ENCODE measurements around the gene RETSAT.
"Not testable (repeated sequence)": the region's sequence is repeated elsewhere in the genome, so short reads cannot be mapped to it uniquely, and the experiment has no call there.

The RETSAT gene

GRCh38 chr2:85355073-85355410 is 714 bp upstream of the RETSAT start:
- no peaks in the 10 kb centered on the region for H3K27me3 ChIP-seq (ENCODE audit: insufficient read depth, low read length)
- H3K9me3 ChIP-seq (ENCODE audit: insufficient read depth, low read depth, low read length): no peaks in the 10 kb centered on the region
- H3K4me1 ChIP-seq (ENCODE audit: insufficient read depth, low read length): peaks cover 8% of the 10 kb centered on the region; the same call in 1 of the 2 replicates
- 22% methylated on average over 10 of the region's 10 CpGs for WGBS
- H3K36me3 ChIP-seq (ENCODE audit: insufficient read depth, low read length): peaks cover 28% of the 10 kb centered on the region
- peak overlapping the region; percentile 79 for H3K9ac ChIP-seq (ENCODE audit: low read depth, low read length)
- H3K4me3 ChIP-seq (ENCODE audit: low read length): peak overlapping the region; percentile 92
- H3K27ac ChIP-seq (ENCODE audit: low read depth, low read length): no peak overlapping the region

DNA sequence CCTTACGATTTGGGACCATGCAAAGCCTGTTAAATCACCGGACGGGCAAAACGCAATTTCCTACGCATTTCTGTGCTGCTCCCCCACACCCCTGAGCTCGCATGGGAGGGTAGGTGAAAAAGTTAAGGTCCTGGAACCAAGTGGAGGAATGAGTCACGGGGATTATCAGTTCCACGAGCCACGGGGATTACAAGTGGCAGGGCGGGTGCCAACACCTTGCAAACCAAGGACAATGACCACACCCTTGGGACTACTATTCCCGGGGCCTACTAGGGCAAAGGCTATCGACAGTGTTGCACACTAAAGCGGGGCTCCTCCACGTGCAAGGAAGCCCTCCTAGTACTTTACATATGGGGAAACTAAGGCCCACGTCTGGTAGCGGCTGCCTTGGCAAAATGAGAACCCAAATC is 447 bp downstream of the RETSAT start:
- peak overlapping the region; percentile 92 for H3K4me3 ChIP-seq (ENCODE audit: low read length)
- 65% methylated on average over 16 of the region's 16 CpGs for WGBS

DNA sequence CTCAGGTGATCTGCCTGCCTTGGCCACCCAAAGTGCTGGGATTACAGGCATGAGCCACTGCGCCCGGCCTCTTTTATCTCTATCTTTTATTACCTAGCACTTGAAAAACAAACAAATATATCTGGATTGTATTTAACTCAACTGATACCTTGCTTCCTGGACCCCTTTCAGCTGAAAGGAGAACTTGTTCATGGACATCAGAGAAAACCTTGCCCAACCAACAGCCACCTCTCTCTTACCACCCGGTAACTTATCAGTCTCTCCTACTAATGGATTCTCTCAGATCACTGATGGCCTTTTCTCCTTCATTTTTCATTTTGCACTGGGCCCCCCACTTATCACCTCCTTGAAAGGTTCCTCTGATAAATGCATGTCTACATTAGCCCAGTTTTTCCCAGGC is 6.7 kb downstream of the RETSAT start:
- H3K4me1 ChIP-seq (ENCODE audit: insufficient read depth, low read length): no peaks in the 10 kb centered on the region
- H3K4me3 ChIP-seq (ENCODE audit: low read length): no peak overlapping the region
- H3K9me3 ChIP-seq (ENCODE audit: insufficient read depth, low read depth, low read length): no peaks in the 10 kb centered on the region
- H3K36me3 ChIP-seq (ENCODE audit: insufficient read depth, low read length): peaks cover 23% of the 10 kb centered on the region
- no peaks in the 10 kb centered on the region for H3K27me3 ChIP-seq (ENCODE audit: insufficient read depth, low read length)
- 96% methylated on average over 3 of the region's 3 CpGs for WGBS
- H3K9ac ChIP-seq (ENCODE audit: low read depth, low read length): no peak overlapping the region
- no peak overlapping the region for H3K27ac ChIP-seq (ENCODE audit: low read depth, low read length)

More for the DNA sequence above, 447 bp downstream of the RETSAT start:
- no peak overlapping the region for H3K27ac ChIP-seq (ENCODE audit: low read depth, low read length)
- H3K27me3 ChIP-seq (ENCODE audit: insufficient read depth, low read length): no peaks in the 10 kb centered on the region
- peaks cover 8% of the 10 kb centered on the region; the same call in 1 of the 2 replicates for H3K4me1 ChIP-seq (ENCODE audit: insufficient read depth, low read length)
- H3K9me3 ChIP-seq (ENCODE audit: insufficient read depth, low read depth, low read length): no peaks in the 10 kb centered on the region
- H3K36me3 ChIP-seq (ENCODE audit: insufficient read depth, low read length): peaks cover 37% of the 10 kb centered on the region
- peak overlapping the region; percentile 71 for H3K9ac ChIP-seq (ENCODE audit: low read depth, low read length)

DNA sequence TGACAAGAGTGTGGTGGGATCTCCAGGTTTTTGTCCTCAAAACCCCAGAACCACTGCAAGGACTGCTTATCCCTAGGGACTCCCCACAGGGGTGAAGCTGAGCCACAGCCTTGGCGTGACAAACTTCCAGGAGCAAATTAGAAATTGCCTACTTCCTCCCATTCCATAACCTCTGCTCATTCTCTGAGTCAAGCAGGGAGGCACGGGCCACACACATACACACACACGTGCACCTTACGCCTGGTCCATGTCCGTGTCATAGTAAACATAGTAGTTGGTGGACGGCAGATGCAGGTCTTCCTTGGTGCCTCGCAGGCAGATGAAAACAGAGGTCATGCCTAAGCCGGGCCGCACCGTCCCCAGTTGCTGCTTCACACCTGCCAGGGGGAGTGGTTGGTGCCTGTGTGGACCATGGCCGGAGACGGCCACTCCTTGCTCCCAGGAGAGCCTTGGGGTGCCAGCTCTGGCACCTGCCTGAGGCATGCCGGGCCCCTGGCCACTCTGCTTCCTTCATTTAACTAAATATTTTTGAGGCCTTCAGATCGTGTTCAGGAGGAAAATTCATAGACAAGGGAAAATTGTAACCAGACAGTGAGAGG is 9.9 kb downstream of the RETSAT start:
- peaks cover 6% of the 10 kb centered on the region; the same call in 1 of the 2 replicates for H3K4me1 ChIP-seq (ENCODE audit: insufficient read depth, low read length)
- no peaks in the 10 kb centered on the region for H3K27me3 ChIP-seq (ENCODE audit: insufficient read depth, low read length)
- WGBS: 95% methylated on average over 14 of the region's 14 CpGs
- H3K9ac ChIP-seq (ENCODE audit: low read depth, low read length): no peak overlapping the region
- no peak overlapping the region for H3K27ac ChIP-seq (ENCODE audit: low read depth, low read length)
- H3K36me3 ChIP-seq (ENCODE audit: insufficient read depth, low read length): peaks cover 9% of the 10 kb centered on the region
- no peak overlapping the region for H3K4me3 ChIP-seq (ENCODE audit: low read length)
- no peaks in the 10 kb centered on the region for H3K9me3 ChIP-seq (ENCODE audit: insufficient read depth, low read depth, low read length)

- H3K36me3 ChIP-seq (ENCODE audit: insufficient read depth, low read length); H3K27me3 ChIP-seq (ENCODE audit: insufficient read depth, low read length); H3K9ac ChIP-seq (ENCODE audit: low read depth, low read length); H3K27ac ChIP-seq (ENCODE audit: low read depth, low read length); H3K4me3 ChIP-seq (ENCODE audit: low read length); H3K4me1 ChIP-seq (ENCODE audit: insufficient read depth, low read length); H3K9me3 ChIP-seq (ENCODE audit: insufficient read depth, low read depth, low read length): not testable (repeated sequence)
- 88% methylated on average over 10 of the region's 10 CpGs for WGBS
Measured at GRCh38 chr2:85343207-85343895, 11.0 kb downstream of the RETSAT start.

GRCh38 chr2:85342156-85342555 is 12.2 kb downstream of the RETSAT start:
- WGBS: 79% methylated on average over 3 of the region's 3 CpGs
- peaks cover 3% of the 10 kb centered on the region; the same call in 1 of the 2 replicates for H3K36me3 ChIP-seq (ENCODE audit: insufficient read depth, low read length)
- no peak overlapping the region for H3K4me3 ChIP-seq (ENCODE audit: low read length)
- H3K4me1 ChIP-seq (ENCODE audit: insufficient read depth, low read length): peaks cover 6% of the 10 kb centered on the region; the same call in 1 of the 2 replicates
- no peaks in the 10 kb centered on the region for H3K27me3 ChIP-seq (ENCODE audit: insufficient read depth, low read length)
- no peak overlapping the region for H3K27ac ChIP-seq (ENCODE audit: low read depth, low read length)
- H3K9me3 ChIP-seq (ENCODE audit: insufficient read depth, low read depth, low read length): no peaks in the 10 kb centered on the region
- H3K9ac ChIP-seq (ENCODE audit: low read depth, low read length): no peak overlapping the region

- H3K9ac ChIP-seq (ENCODE audit: low read depth, low read length): no peak overlapping the region
- H3K9me3 ChIP-seq (ENCODE audit: insufficient read depth, low read depth, low read length): no peaks in the 10 kb centered on the region
- no peak overlapping the region for H3K4me3 ChIP-seq (ENCODE audit: low read length)
- no peak overlapping the region for H3K27ac ChIP-seq (ENCODE audit: low read depth, low read length)
- peaks cover 3% of the 10 kb centered on the region; the same call in 1 of the 2 replicates for H3K36me3 ChIP-seq (ENCODE audit: insufficient read depth, low read length)
- 94% methylated on average over 29 of the region's 30 CpGs for WGBS
- peaks cover 6% of the 10 kb centered on the region; the same call in 1 of the 2 replicates for H3K4me1 ChIP-seq (ENCODE audit: insufficient read depth, low read length)
- H3K27me3 ChIP-seq (ENCODE audit: insufficient read depth, low read length): no peaks in the 10 kb centered on the region
Measured at GRCh38 chr2:85341269-85342029, 12.9 kb downstream of the RETSAT start.

DNA sequence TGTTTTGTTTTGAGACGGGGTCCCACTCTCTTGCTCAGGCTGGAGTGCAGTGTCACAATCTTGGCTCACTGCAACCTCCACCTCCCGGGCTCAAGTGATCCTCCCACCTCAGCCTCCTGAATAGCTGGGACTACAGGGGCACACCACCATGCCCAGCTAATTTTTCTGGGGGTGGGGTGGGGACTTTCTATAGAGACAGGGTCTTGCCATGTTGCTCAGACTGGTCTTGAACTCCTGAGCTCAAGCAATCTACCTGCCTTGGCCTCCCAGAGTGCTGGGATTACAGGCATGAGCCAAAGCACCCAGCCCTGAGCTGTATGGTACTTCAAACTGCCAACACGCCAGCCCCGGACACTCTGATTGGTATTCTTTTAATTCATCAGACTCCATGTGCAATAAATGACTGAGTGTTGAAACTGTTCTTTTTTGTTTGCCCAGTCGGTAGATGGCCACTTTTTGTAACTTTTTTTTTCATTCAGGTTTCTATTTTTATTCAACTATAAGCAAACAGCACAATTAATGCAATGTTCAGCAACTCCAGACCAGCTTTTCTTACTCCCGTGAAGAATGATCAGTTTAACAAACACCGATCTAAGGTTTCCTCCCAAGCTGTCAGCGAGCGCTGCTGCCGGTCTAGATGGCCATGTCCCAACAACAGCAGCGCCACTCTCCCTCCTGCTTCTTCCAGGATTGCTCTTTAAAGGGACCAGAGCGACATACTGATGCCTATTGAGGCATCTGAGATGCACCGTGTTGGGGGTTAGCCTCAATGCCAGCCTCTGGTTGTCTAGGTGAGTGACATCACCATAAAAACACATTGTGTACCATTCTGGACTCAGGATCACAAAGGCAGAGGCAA is 14.1 kb downstream of the RETSAT start:
- Histone ChIP-seq H3K36me3 (ENCODE audit: insufficient read depth, low read length) (no peaks in the 10 kb centered on the region), H3K9ac (ENCODE audit: low read depth, low read length) (no peak overlapping the region), H3K9me3 (ENCODE audit: insufficient read depth, low read depth, low read length) (no peaks in the 10 kb centered on the region), H3K27me3 (ENCODE audit: insufficient read depth, low read length) (no peaks in the 10 kb centered on the region), H3K4me3 (ENCODE audit: low read length) (no peak overlapping the region), H3K4me1 (ENCODE audit: insufficient read depth, low read length) (peaks cover 6% of the 10 kb centered on the region; the same call in 1 of the 2 replicates), H3K27ac (ENCODE audit: low read depth, low read length) (no peak overlapping the region)
- 82% methylated on average over 13 of the region's 13 CpGs for WGBS

- H3K9ac ChIP-seq (ENCODE audit: low read depth, low read length): no peak overlapping the region
- WGBS: 48% methylated on average over 2 of the region's 2 CpGs
- H3K27ac ChIP-seq (ENCODE audit: low read depth, low read length): no peak overlapping the region
- no peak overlapping the region for H3K4me3 ChIP-seq (ENCODE audit: low read length)
- H3K36me3 ChIP-seq (ENCODE audit: insufficient read depth, low read length): no peaks in the 10 kb centered on the region
- no peaks in the 10 kb centered on the region for H3K27me3 ChIP-seq (ENCODE audit: insufficient read depth, low read length)
- no peaks in the 10 kb centered on the region for H3K9me3 ChIP-seq (ENCODE audit: insufficient read depth, low read depth, low read length)
- 0 out of 2 replicates have a peak, but pooled peaks cover 8% of the 10 kb centered on the region for H3K4me1 ChIP-seq (ENCODE audit: insufficient read depth, low read length)
Measured at GRCh38 chr2:85334928-85335327, 19.4 kb downstream of the RETSAT start.

GRCh38 chr2:85333877-85334276 is 20.5 kb downstream of the RETSAT start:
- H3K4me1 ChIP-seq (ENCODE audit: insufficient read depth, low read length); H3K27ac ChIP-seq (ENCODE audit: low read depth, low read length); H3K4me3 ChIP-seq (ENCODE audit: low read length); H3K27me3 ChIP-seq (ENCODE audit: insufficient read depth, low read length); H3K9ac ChIP-seq (ENCODE audit: low read depth, low read length); H3K9me3 ChIP-seq (ENCODE audit: insufficient read depth, low read depth, low read length); H3K36me3 ChIP-seq (ENCODE audit: insufficient read depth, low read length): not testable (repeated sequence)
- WGBS: 97% methylated on average over 3 of the region's 4 CpGs
